Type B pancreatic cell (in vitro differentiated cells): ENCODE data around the gene TRMT2A. TPM values are rescaled to one million over a fixed set of nuclear protein-coding genes. Genes with fewer than 3 reads are reported as not detected.

Experiments used
- DNase-seq: peaks from one replicate; pipeline ENCODE4 v3.0.0; 2021; ENCODE audit warnings: mixed read lengths; ENCODE audit not compliant: unreplicated experiment; ENCODE audit errors: extremely low spot score
- H3K27ac Mint-ChIP-seq: 2 replicates; pipeline ENCODE4 v1.8.0; 2021; ENCODE audit warnings: mild to moderate bottlenecking, mixed read lengths
- H3K27me3 Mint-ChIP-seq: 2 replicates; pipeline ENCODE4 v1.8.0; 2021; ENCODE audit warnings: mixed read lengths
- H3K36me3 Mint-ChIP-seq: 2 replicates; pipeline ENCODE4 v1.8.0; 2021; ENCODE audit warnings: mixed read lengths
- H3K4me1 Mint-ChIP-seq: one replicate; pipeline ENCODE4 v1.8.0; 2021; ENCODE audit warnings: mixed read lengths; ENCODE audit not compliant: unreplicated experiment
- H3K4me3 Mint-ChIP-seq: 2 replicates; pipeline ENCODE4 v1.8.0; 2021; ENCODE audit warnings: mild to moderate bottlenecking, mixed read lengths
- H3K9me3 Mint-ChIP-seq: 2 replicates; pipeline ENCODE4 v1.8.0; 2021; ENCODE audit warnings: mixed read lengths
- total RNA-seq: library from RNA; stranded (reverse); gene quantifications from 2 replicates; pipeline ENCODE4 v1.2.1, GENCODE V29; 2021; ENCODE audit warnings: low replicate concordance
- TF ChIP-seq, protein P1 (sequence below): fragments of 200-600 bp; sonication (generic); conservative IDR thresholded peaks from 2 replicates; pipeline ENCODE4 v1.5.0; 2021; ENCODE audit warnings: antibody characterized with exemption, mild to moderate bottlenecking

The TRMT2A gene
- total RNA-seq, 1 donor from 2014 or later = 64.8 TPM

DNA sequence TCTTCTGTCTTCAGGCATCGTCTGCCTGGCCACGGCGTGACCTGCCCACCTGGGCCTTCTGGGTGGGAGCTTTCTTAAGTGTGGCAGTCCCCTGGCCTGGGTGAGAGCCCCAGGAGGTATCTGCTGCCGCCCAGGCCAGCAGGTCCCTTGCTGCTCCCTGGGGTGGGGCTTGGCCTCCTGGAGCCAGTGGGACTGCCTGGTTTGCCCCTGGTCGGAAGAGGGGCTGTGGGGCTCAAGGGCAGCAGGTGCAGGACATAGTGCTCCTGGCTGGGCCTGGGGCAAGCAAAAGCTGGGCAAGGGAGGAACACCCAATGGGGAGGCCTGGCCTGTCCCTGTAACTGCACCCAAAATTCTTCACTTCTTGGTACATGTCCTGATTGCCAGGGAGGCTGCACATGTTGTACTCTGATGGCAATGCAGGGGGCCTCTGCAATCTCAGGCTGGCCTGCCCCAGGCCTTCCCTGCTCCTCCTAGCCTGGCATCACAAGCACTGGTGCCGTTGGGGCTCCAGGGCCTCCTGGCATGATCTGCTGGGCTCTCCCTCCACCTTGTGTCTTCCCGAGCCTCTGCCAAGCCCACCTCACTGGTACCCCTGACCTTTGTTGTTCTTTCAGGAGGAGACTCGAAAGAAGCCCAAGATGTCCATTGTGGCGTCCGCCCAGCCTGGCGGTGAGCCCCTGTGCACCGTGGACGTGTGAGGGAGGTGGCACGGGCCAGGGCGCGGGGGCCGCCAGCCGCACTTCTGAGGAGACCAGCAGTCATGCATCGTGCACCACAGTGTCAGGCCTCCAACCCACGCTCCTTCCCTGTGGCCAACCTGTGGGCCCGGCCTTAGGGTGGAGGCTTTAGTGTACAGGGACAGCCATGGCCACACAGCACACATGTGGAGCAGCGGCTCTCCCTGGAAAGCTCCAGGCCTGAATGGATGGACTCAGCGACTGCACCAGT is 7.3 kb downstream of the TRMT2A start:
- no peaks in the 10 kb centered on the region for H3K9me3 Mint-ChIP-seq
- H3K27me3 Mint-ChIP-seq = no peaks in the 10 kb centered on the region
- peaks cover 10% of the 10 kb centered on the region for H3K36me3 Mint-ChIP-seq
- TF ChIP-seq, protein P1, sequence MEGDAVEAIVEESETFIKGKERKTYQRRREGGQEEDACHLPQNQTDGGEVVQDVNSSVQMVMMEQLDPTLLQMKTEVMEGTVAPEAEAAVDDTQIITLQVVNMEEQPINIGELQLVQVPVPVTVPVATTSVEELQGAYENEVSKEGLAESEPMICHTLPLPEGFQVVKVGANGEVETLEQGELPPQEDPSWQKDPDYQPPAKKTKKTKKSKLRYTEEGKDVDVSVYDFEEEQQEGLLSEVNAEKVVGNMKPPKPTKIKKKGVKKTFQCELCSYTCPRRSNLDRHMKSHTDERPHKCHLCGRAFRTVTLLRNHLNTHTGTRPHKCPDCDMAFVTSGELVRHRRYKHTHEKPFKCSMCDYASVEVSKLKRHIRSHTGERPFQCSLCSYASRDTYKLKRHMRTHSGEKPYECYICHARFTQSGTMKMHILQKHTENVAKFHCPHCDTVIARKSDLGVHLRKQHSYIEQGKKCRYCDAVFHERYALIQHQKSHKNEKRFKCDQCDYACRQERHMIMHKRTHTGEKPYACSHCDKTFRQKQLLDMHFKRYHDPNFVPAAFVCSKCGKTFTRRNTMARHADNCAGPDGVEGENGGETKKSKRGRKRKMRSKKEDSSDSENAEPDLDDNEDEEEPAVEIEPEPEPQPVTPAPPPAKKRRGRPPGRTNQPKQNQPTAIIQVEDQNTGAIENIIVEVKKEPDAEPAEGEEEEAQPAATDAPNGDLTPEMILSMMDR = no peak
- H3K4me1 Mint-ChIP-seq = no peaks in the 10 kb centered on the region
- H3K27ac Mint-ChIP-seq = no peak overlapping the region
- H3K4me3 Mint-ChIP-seq = no peak overlapping the region
- no peak for DNase-seq

DNA sequence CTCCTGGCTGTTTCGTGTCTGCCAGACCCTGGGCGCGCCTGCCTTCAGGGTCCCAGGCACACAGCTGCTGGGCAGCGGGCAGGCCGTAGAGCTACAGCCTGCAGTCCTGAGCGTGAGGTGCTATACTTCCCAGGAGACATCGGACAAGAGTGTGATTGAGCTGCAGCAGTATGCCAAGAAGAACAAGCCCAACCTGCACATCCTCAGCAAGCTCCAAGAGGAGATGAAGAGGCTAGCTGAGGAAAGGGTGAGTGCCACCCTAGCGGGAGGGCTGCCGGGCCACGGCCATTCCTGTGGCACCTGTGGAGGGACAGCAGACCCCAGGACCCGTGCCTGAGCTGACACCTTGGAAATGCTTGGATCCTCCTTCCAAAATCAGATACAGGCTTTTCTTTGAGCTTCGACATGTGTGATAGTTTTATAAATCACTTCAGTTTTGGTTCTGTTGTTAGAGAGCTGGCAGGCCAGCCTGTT is 8.2 kb downstream of the TRMT2A start:
- Mint-ChIP-seq H3K27ac (no peak overlapping the region), H3K4me3 (no peak overlapping the region), H3K9me3 (no peaks in the 10 kb centered on the region), H3K27me3 (no peaks in the 10 kb centered on the region), H3K4me1 (no peaks in the 10 kb centered on the region), H3K36me3 (peaks cover 7% of the 10 kb centered on the region)
- DNase-seq = no peak
- TF ChIP-seq, protein P1 = no peak

DNA sequence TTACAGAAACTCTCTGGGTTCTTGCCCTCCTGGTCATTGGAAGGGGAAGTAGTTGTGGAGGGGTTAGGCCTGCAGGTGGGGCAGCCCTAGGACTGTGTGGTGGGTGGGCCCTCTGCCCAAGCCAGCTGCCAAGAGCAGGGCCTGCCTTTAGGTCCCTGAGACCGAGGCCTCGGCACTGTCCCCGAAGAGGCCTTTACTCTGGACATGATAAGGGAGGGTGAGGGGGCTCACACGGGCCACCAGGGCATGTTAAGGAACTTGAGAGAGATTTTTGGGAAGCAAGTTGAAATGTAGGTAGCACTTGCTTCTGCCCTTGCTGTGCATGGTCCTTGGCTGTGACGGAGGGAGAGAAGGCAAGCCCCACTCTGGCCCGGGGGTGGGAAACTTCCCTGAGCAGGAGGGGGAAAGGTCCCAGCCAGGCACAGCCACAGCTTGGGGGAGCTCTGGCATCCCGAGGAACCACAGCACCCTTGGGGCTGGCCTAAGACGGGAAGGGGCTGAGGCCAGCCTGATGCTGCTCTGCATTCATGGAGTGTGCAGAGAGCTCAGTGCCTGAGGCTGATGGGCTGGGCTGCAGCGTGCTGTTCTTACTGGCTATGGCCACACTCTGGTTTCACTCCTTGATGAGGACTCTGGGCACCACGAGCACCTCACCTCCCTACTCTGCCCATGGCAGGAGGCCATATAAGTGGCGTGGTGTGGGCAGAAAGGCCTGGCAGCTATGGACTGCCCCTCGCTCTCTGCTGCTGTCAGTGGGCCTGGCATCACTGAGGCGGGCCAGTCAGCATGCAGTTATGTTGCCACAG is 8.9 kb downstream of the TRMT2A start:
- Mint-ChIP-seq H3K27ac (peak overlapping the region; percentile 61), H3K4me3 (no peak overlapping the region), H3K36me3 (peaks cover 7% of the 10 kb centered on the region), H3K27me3 (no peaks in the 10 kb centered on the region), H3K4me1 (no peaks in the 10 kb centered on the region), H3K9me3 (no peaks in the 10 kb centered on the region)
- DNase-seq = no peak
- TF ChIP-seq, protein P1 = no peak

DNA sequence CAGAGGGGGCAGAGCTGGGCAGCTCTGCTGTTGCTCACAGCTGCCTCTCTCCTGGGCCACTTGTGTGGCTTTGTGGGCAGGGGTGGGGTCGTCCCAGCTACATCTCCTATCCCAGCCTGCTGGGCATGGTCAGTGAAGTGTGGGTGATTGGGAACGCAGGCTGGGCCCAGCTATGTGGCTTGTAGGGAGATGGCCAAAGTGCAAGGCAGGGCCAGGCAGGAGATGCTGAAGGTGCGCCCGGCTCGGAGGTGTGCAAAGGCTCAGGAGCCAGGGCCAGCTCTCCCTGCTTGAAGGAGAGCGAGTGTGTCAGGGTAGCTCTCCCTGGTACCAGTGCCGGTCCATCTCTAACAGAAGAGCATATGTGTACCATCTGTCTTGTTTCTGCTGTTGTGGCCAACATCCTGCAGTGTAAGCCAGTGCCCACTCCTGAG is 9.5 kb downstream of the TRMT2A start:
- Mint-ChIP-seq H3K27ac (peak overlapping the region; percentile 61), H3K4me3 (no peak overlapping the region), H3K9me3 (no peaks in the 10 kb centered on the region), H3K27me3 (no peaks in the 10 kb centered on the region), H3K4me1 (no peaks in the 10 kb centered on the region), H3K36me3 (peaks cover 7% of the 10 kb centered on the region)
- TF ChIP-seq, protein P1 = no peak
- no peak for DNase-seq

DNA sequence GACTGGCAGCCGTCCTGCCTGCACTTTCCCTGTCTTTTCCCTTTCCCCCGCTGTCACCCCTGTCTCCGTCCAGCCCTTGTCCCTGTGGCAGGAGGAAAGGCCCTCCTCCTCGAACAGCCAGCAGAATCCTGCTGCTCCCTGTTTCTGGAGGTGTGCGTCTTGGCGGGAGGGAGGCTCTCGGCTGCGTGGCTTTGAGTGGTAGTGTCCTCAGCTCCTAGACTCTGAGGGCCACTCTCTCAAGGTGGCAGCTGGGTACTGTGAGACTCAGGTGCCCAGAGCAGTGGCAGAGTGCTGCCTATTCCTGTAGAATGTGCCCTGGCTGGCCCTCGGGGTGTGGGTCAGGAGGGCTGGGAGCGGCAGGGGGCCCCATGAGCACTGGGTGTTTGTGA is 10.2 kb downstream of the TRMT2A start:
- Mint-ChIP-seq H3K9me3 (no peaks in the 10 kb centered on the region), H3K36me3 (peaks cover 7% of the 10 kb centered on the region), H3K27me3 (no peaks in the 10 kb centered on the region), H3K4me3 (no peak overlapping the region), H3K27ac (no peak overlapping the region), H3K4me1 (no peaks in the 10 kb centered on the region)
- no peak for DNase-seq
- TF ChIP-seq, protein P1 = no peak
